ENCODE measurements around the gene RAB44. TPM values are rescaled to one million over a fixed set of nuclear protein-coding genes. Genes with fewer than 3 reads are reported as not detected.
A peak's percentile ranks its signal among the peaks of the same experiment; 100 is the strongest.

RAB44 gene
- polyA plus RNA-seq, 2 of the 4 experiments (the other 2 are of a cell fraction) = 0.04 to 0.09 TPM

DNA sequence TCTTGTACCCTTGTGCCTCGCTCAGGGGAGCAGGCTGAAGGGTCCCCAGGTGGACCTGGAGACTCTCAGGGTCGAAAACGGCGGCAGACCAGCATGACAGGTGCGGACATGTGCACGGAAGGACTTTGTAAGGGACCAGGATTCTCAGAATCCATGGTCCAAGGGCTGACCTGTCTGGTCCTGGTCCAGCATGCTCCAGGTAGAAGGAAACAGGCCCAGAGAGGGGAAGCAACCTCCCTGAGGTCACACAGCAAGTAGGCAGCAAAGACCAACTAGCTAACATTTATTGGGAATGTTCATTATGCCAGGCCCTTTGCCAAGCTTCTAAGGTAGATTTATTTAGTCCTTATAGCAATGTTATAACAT, 13.2 kb upstream of the RAB44 start:
- WGBS (ENCODE audit: missing lambda C conversion rate) = no CpG with 5 or more reads among the region's 6 CpGs
- Histone ChIP-seq H3K4me1 (peaks cover 27% of the 10 kb centered on the region), H3K4me3 (no peak overlapping the region), H3K4me2 (no peak overlapping the region), H3K27ac (0 out of 6 replicates have a peak overlapping the region, but pooled peaks of 1 of the 2 experiments have one; percentile 35), H3K9me3 (no peaks in the 10 kb centered on the region)
- TF ChIP-seq, protein P1, sequence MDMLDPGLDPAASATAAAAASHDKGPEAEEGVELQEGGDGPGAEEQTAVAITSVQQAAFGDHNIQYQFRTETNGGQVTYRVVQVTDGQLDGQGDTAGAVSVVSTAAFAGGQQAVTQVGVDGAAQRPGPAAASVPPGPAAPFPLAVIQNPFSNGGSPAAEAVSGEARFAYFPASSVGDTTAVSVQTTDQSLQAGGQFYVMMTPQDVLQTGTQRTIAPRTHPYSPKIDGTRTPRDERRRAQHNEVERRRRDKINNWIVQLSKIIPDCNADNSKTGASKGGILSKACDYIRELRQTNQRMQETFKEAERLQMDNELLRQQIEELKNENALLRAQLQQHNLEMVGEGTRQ (IDR thresholded peaks at IDR 0.05) = no peak
- TF ChIP-seq FOSL2 (IDR thresholded peaks at IDR 0.05) = no peak
- no peak for TF ChIP-seq FOSL2 (CRISPR knock-in tag; IDR thresholded peaks at IDR 0.05)
- TF ChIP-seq ZFP36 (IDR thresholded peaks at IDR 0.05; ENCODE audit: borderline replicate concordance, partially characterized antibody) = peak; percentile 26
- TF ChIP-seq, protein P2, sequence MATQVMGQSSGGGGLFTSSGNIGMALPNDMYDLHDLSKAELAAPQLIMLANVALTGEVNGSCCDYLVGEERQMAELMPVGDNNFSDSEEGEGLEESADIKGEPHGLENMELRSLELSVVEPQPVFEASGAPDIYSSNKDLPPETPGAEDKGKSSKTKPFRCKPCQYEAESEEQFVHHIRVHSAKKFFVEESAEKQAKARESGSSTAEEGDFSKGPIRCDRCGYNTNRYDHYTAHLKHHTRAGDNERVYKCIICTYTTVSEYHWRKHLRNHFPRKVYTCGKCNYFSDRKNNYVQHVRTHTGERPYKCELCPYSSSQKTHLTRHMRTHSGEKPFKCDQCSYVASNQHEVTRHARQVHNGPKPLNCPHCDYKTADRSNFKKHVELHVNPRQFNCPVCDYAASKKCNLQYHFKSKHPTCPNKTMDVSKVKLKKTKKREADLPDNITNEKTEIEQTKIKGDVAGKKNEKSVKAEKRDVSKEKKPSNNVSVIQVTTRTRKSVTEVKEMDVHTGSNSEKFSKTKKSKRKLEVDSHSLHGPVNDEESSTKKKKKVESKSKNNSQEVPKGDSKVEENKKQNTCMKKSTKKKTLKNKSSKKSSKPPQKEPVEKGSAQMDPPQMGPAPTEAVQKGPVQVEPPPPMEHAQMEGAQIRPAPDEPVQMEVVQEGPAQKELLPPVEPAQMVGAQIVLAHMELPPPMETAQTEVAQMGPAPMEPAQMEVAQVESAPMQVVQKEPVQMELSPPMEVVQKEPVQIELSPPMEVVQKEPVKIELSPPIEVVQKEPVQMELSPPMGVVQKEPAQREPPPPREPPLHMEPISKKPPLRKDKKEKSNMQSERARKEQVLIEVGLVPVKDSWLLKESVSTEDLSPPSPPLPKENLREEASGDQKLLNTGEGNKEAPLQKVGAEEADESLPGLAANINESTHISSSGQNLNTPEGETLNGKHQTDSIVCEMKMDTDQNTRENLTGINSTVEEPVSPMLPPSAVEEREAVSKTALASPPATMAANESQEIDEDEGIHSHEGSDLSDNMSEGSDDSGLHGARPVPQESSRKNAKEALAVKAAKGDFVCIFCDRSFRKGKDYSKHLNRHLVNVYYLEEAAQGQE (IDR thresholded peaks at IDR 0.05) = no peak
- DNase-seq (ENCODE audit: low read depth in 1 of 2, low spot score in 1 of 2) (no peak), FAIRE-seq (no peak), ATAC-seq (no peak)
- POLR2A ChIA-PET = no interaction called here
- CTCF ChIA-PET = interaction anchor here (1.0 to 13.6 kb wide), 4 partner anchors 60 to 138 kb away, joined by 3 to 123 read pairs (median 50); no protein-coding TSS in a partner anchor

DNA sequence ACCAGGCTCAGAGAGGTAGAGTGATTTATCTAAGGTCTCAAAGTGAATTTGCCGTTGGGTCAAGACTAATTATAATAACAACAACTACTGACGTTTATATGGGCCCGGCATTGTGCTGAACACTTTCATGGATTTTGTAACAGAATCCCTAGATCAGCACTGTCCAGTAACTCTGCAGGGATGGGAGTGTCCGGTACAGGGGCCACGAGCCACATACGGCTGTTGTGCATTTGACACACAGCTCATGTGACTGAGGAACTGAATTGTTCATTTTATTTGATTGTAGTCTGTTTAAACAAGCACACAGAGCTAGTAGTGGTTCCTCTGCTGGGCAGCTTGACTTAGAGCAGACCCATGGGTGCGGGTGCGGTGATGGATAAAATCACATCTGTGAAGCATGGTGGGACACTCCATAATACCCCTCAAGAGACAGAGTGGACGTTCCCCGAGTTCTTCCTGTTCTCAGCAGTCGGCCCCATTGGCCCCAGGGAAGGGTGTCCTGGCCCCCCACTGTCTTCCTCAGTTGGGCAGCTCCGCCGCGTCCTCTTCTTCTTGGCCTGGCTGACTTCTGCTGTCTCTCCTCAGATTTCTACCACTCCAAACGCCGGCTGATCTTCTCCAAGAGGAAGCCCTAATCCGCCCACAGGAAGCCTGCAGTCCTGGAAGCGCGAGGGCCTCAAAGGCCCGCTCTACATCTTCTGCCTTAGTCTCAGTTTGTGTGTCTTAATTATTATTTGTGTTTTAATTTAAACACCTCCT, 12.3 kb upstream of the RAB44 start:
- DNase-seq (ENCODE audit: low read depth in 1 of 2, low spot score in 1 of 2) = no peak
- ATAC-seq = no peak
- Histone ChIP-seq H3K4me3 (no peak overlapping the region), H3K27ac (no peak overlapping the region), H3K4me1 (peaks cover 27% of the 10 kb centered on the region), H3K9me3 (no peaks in the 10 kb centered on the region), H3K4me2 (no peak overlapping the region)
- POLR2A ChIA-PET = no interaction called here
- CTCF ChIA-PET = interaction anchor here (2.4 to 13.6 kb wide), 4 partner anchors 12 to 74 kb away, joined by 5 to 123 read pairs (median 50); partner anchors contain the start of gene RAB44
- TF ChIP-seq MYC (IDR thresholded peaks at IDR 0.05; ENCODE audit: borderline replicate concordance, low read length) (no peak), RAD21 (conservative IDR thresholded peaks at IDR 0.05 in 1 of 2, IDR thresholded peaks at IDR 0.05 in 1 of 2) (no peak), KDM5A (IDR thresholded peaks at IDR 0.05) (no peak), NR3C1 (IDR thresholded peaks at IDR 0.05) (no peak), KDM1A (IDR thresholded peaks at IDR 0.05; ENCODE audit: low read depth) (no peak), MAFK (IDR thresholded peaks at IDR 0.05; ENCODE audit: partially characterized antibody) (no peak), ZC3H11A (IDR thresholded peaks at IDR 0.05) (no peak), CHD4 (IDR thresholded peaks at IDR 0.05; ENCODE audit: borderline replicate concordance) (no peak), ESRRA (IDR thresholded peaks at IDR 0.05; ENCODE audit: borderline replicate concordance, low read length) (no peak)
- TF ChIP-seq, protein P3, sequence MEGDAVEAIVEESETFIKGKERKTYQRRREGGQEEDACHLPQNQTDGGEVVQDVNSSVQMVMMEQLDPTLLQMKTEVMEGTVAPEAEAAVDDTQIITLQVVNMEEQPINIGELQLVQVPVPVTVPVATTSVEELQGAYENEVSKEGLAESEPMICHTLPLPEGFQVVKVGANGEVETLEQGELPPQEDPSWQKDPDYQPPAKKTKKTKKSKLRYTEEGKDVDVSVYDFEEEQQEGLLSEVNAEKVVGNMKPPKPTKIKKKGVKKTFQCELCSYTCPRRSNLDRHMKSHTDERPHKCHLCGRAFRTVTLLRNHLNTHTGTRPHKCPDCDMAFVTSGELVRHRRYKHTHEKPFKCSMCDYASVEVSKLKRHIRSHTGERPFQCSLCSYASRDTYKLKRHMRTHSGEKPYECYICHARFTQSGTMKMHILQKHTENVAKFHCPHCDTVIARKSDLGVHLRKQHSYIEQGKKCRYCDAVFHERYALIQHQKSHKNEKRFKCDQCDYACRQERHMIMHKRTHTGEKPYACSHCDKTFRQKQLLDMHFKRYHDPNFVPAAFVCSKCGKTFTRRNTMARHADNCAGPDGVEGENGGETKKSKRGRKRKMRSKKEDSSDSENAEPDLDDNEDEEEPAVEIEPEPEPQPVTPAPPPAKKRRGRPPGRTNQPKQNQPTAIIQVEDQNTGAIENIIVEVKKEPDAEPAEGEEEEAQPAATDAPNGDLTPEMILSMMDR (IDR thresholded peaks at IDR 0.05) = no peak
- WGBS (ENCODE audit: missing lambda C conversion rate) = 88% methylated on average over 20 of the region's 20 CpGs
- no peak for FAIRE-seq
